HCT116 (cell line): ENCODE results near the gene THOC6. TPM values are rescaled to one million over a fixed set of nuclear protein-coding genes. Genes with fewer than 3 reads are reported as not detected.

Experiments used
- ATAC-seq: fragments of 200-7000 bp; cut with Tn5 transposase; 2 replicates; pipeline ENCODE4 v1.9.1; 2020; ENCODE audit warnings: mild to moderate bottlenecking, moderate library complexity
- BruUV-seq: library from RNA; stranded (reverse); fragments of 400-500 nt; replicated peaks from 2 replicates; lab custom pipeline; 2021; lab: Mats Ljungman, UMichigan
- CTCF ChIA-PET: fragments of 300-600 bp; sonication (Branson Sonifier 250); formaldehyde crosslinking; loops from one replicate; lab custom pipeline; 2021; ENCODE audit warnings: antibody characterized with exemption; lab: Charles Lee
- POLR2A ChIA-PET: fragments of 300-600, 350-600 bp; sonication (Branson Sonifier 250); formaldehyde crosslinking; loops from one replicate; lab custom pipeline; 2021; ENCODE audit warnings: antibody characterized with exemption; lab: Charles Lee
- RAD21 ChIA-PET, 2 experiments: fragments of 300-600 bp; sonication (Branson Sonifier 250); formaldehyde crosslinking; loops; one replicate each; lab custom pipeline; 2023; ENCODE audit warnings: low total read pairs in 2 of 2; ENCODE audit not compliant: uncharacterized antibody in 2 of 2, unreplicated experiment in 2 of 2, low non-redundant PET in 1 of 2; lab: Charles Lee
- DNase-seq: peaks from one replicate; pipeline ENCODE4 v3.0.0-alpha.2; 2010; ENCODE audit warnings: low read depth, low spot score
- H2AFZ ChIP-seq: fragments of 200-600 bp; shearing (Covaris generic), sonication (generic); 2 replicates; pipeline ENCODE4 v1.6.1; 2017; ENCODE audit warnings: low read depth, mixed run types, mixed read lengths, antibody characterized with exemption, low read length; ENCODE audit not compliant: poor library complexity, severe bottlenecking
- H3K27ac ChIP-seq: 2 replicates; pipeline ENCODE4 v1.5.1; 2012; ENCODE audit warnings: low read depth, low read length
- H3K27me3 ChIP-seq: fragments of 200-600 bp; sonication (generic); 2 replicates; pipeline ENCODE4 v1.6.1; 2016; ENCODE audit warnings: mixed run types, low read length, mixed read lengths; ENCODE audit not compliant: insufficient read depth
- H3K36me3 ChIP-seq, 2 experiments: fragments of 200-500 bp in 1 of 2; fragments of 200-600 bp in 1 of 2; sonication (Bioruptor generic) in 1 of 2; sonication (generic) in 1 of 2; 2 replicates each; pipeline versions ENCODE4 v1.5.1 to v1.6.1; 2014 to 2016; ENCODE audit warnings: low read length in 2 of 2, inconsistent platforms in 1 of 2, mixed read lengths in 1 of 2, mixed run types in 1 of 2; ENCODE audit not compliant: insufficient read depth in 2 of 2, control insufficient read depth in 1 of 2
- H3K4me1 ChIP-seq, 2 experiments: fragments of 200-600 bp in 1 of 2; sonication (generic) in 1 of 2; 2 replicates each; pipeline versions ENCODE4 v1.5.1 to v1.6.1; 2012 to 2017; ENCODE audit warnings: low read length in 2 of 2, inconsistent platforms in 1 of 2, mild to moderate bottlenecking in 1 of 2, mixed read lengths in 1 of 2, mixed run types in 1 of 2, moderate library complexity in 1 of 2; ENCODE audit not compliant: insufficient read depth in 2 of 2, control insufficient read depth in 1 of 2
- H3K4me2 ChIP-seq: fragments of 200-600 bp; sonication (generic); 2 replicates; pipeline ENCODE4 v1.6.1; 2017; ENCODE audit warnings: mixed run types, low read length, mixed read lengths
- H3K4me3 ChIP-seq, 2 experiments: fragments of 200-600 bp in 1 of 2; sonication (generic) in 1 of 2; replicated peaks in 1 of 2; 2 replicates each; pipeline ENCODE4 v1.5.1; 2011 to 2016; ENCODE audit warnings: low read length in 2 of 2, control low read depth in 1 of 2, low read depth in 1 of 2, mild to moderate bottlenecking in 1 of 2, mixed read lengths in 1 of 2, mixed run types in 1 of 2
- H3K79me2 ChIP-seq: fragments of 200-600 bp; sonication (generic); 2 replicates; pipeline ENCODE4 v1.6.1; 2017; ENCODE audit warnings: mild to moderate bottlenecking, mixed run types, low read length, moderate library complexity, mixed read lengths; ENCODE audit not compliant: insufficient read depth
- H3K9ac ChIP-seq: fragments of 200-600 bp; sonication (generic); 2 replicates; pipeline ENCODE4 v1.6.1; 2016; ENCODE audit warnings: low read length, mixed read lengths
- H3K9me2 ChIP-seq: fragments of 200-600 bp; sonication (generic), shearing (Covaris generic); 2 replicates; pipeline ENCODE4 v1.6.1; 2017; ENCODE audit warnings: mixed run types, mild to moderate bottlenecking, moderate library complexity; ENCODE audit not compliant: insufficient read depth
- H3K9me3 ChIP-seq, 2 experiments: fragments of 200-500 bp in 1 of 2; fragments of 200-600 bp in 1 of 2; sonication (Bioruptor generic) in 1 of 2; sonication (generic) in 1 of 2; 2 replicates each; pipeline ENCODE4 v1.6.1; 2014 to 2017; ENCODE audit warnings: low read length in 2 of 2, mixed read lengths in 2 of 2, inconsistent platforms in 1 of 2, low read depth in 1 of 2, mild to moderate bottlenecking in 1 of 2, mixed run types in 1 of 2, moderate library complexity in 1 of 2; ENCODE audit not compliant: control insufficient read depth in 1 of 2, insufficient read depth in 1 of 2
- H4K20me1 ChIP-seq: fragments of 200-600 bp; sonication (generic), shearing (Covaris generic); 2 replicates; pipeline ENCODE4 v1.6.1; 2017; ENCODE audit warnings: mixed run types, mild to moderate bottlenecking, moderate library complexity; ENCODE audit not compliant: insufficient read depth
- ATF3 ChIP-seq: IDR thresholded peaks from 2 replicates; pipeline ENCODE4 v1.6.1; 2012
- CTCF ChIP-seq, 3 experiments: fragments of 200-600 bp in 1 of 3; sonication (generic) in 1 of 3; IDR thresholded peaks in 2 of 3; conservative IDR thresholded peaks in 1 of 3; 2 replicates each; pipeline ENCODE4 v1.5.1; 2012 to 2017; ENCODE audit warnings: low read depth in 2 of 3, low read length in 2 of 3, antibody characterized with exemption in 1 of 3, borderline replicate concordance in 1 of 3, control low read depth in 1 of 3, mild to moderate bottlenecking in 1 of 3, mixed read lengths in 1 of 3, mixed run types in 1 of 3, moderate library complexity in 1 of 3; ENCODE audit not compliant: insufficient read depth in 1 of 3
- EGR1 ChIP-seq: IDR thresholded peaks from 2 replicates; pipeline ENCODE4 v1.6.1; 2012; ENCODE audit warnings: low read depth
- EZH2phosphoT487 ChIP-seq: fragments of 200-600 bp; IDR thresholded peaks from 2 replicates; pipeline ENCODE4 v1.6.1; 2018; ENCODE audit warnings: antibody characterized with exemption, borderline replicate concordance
- intact Hi-C: fragments of 100-400 bp; cut with micrococcal nuclease; formaldehyde crosslinking; loops from 2 replicates; pipeline ENCODE4 v1.10.0; 2022
- total RNA-seq: library from RNA; stranded (reverse); gene quantifications from one replicate; pipeline ENCODE4 v1.2.1, GENCODE V29; 2021; ENCODE audit not compliant: unreplicated experiment

THOC6 gene
- total RNA-seq, 1 experiment from 2014 or later = 62.9 TPM

GRCh38 chr16:3003582-3004270 lies 20.1 kb upstream of the THOC6 start:
- Histone ChIP-seq H2AFZ (no peak overlapping the region), H3K4me1 (peaks cover 23 to 46% of the 10 kb centered on the region in 2 experiments), H3K4me3 (0 out of 4 replicates have a peak overlapping the region, but pooled peaks of 1 of the 2 experiments have one; percentile 18), H3K9ac (no peak overlapping the region), H4K20me1 (no peaks in the 10 kb centered on the region), H3K9me3 (no peaks in the 10 kb centered on the region), H3K27me3 (no peaks in the 10 kb centered on the region), H3K4me2 (peak overlapping the region; percentile 47), H3K36me3 (no peaks in the 10 kb centered on the region), H3K27ac (no peak overlapping the region), H3K9me2 (no peaks in the 10 kb centered on the region), H3K79me2 (no peaks in the 10 kb centered on the region)
- ChIA-PET POLR2A (interaction anchor here (0.8 to 11.4 kb wide), 4 partner anchors 9 to 39 kb away, joined by 3 to 188 read pairs (median 4); partner anchors contain the start of genes CLDN6, HCFC1R1, THOC6 and TNFRSF12A), RAD21 (interaction anchor here (0.7 to 1.4 kb wide), 3 partner anchors 20 to 24 kb away, joined by 3 to 7 read pairs (median 4); partner anchors contain the start of gene HCFC1R1 (in 1 of the 2)), CTCF (interaction anchor here (0.6 to 3.0 kb wide), 5 partner anchors 17 to 42 kb away, joined by 3 to 29 read pairs (median 12); partner anchors contain the start of genes HCFC1R1, THOC6 and TNFRSF12A)
- ATAC-seq (peak; percentile 93), DNase-seq (peak; percentile 99)
- BruUV-seq = no TSS peak
- TF ChIP-seq ATF3 (no peak), EZH2phosphoT487 (no peak), CTCF (IDR thresholded peaks at IDR 0.05 in 2 of 3, conservative IDR thresholded peaks at IDR 0.05 in 1 of 3; ENCODE audit: borderline replicate concordance in 1 of 3, insufficient read depth in 1 of 3, low read depth in 2 of 3, low read length in 2 of 3) (peak in 2 of 3 experiments; percentile 43 to 52; a peak in 3 of 6 replicates), EGR1 (no peak)
- intact Hi-C loops = loop anchor here (2.0 kb wide), 1 partner anchor 21 kb away; the partner anchor contains the start of gene THOC6
